GM10847 (cell line): ENCODE data around the gene RCBTB2.

Experiments
- POLR2A ChIP-seq: IDR thresholded peaks from 2 replicates; pipeline ENCODE4 v1.6.1; 2011; ENCODE audit not compliant: insufficient read length; ENCODE audit errors: extremely low read depth

The RCBTB2 gene

DNA sequence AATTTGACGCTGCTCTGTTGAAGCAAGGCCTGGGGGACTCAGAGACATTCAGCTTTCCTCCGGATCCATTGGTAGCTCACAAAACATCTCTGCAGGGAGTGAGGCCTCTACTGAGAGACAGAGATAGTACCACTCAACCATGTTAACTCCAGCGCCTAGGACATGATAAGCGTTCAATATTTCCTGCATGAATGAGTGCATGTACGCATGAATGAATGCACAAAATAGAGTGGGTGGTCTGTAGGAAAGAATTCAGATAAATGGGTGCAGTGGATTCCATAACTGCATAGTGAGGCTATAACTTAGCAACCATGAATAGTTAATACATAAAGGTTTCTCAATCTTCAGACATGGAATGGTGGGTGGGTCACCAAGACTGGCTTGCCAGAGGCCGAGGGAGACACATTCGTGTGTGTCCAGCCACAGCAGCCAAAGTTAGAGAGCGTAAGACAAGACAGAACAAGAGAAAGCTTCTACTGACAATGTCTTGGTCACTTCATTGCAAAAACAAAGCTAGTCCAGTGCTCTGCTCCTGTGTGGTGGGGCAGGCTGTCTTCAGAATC is 36.3 kb upstream of the RCBTB2 start:
- no peak for TF ChIP-seq POLR2A

DNA sequence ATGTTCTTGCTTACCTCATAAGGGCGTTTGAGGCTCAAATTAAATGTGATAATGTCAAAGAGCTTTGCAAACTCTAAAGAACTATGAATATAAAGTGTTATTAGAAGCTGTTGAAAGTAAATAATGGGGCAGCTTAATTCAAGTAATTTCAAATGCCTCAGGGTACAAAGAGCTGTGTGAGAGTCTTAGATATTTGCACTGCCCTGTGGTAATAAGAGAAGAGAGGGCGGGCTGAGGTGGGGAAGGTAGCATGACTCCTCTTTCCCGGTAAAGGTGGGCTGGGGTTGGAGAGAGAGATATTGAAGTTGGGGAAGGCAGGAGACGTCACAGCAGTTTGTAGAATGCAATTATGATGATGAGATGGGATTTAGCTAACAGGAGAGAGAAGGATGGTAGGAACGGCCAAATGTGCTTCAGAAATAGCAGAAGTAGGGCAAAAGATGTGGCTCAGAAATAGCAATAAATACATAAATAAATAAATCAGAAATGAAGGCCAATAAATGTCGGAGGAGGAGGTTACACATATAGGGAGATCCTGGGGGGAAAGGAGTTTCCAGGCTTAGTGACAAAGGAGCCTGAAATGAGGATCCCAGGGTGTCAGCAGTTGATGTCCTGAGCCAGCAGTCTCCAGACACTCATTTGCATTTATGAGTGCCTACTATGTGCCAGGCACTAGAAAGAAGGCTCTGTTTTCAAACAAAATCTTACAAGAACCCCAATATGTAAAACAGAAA is 35.7 kb upstream of the RCBTB2 start:
- no peak for TF ChIP-seq POLR2A

DNA sequence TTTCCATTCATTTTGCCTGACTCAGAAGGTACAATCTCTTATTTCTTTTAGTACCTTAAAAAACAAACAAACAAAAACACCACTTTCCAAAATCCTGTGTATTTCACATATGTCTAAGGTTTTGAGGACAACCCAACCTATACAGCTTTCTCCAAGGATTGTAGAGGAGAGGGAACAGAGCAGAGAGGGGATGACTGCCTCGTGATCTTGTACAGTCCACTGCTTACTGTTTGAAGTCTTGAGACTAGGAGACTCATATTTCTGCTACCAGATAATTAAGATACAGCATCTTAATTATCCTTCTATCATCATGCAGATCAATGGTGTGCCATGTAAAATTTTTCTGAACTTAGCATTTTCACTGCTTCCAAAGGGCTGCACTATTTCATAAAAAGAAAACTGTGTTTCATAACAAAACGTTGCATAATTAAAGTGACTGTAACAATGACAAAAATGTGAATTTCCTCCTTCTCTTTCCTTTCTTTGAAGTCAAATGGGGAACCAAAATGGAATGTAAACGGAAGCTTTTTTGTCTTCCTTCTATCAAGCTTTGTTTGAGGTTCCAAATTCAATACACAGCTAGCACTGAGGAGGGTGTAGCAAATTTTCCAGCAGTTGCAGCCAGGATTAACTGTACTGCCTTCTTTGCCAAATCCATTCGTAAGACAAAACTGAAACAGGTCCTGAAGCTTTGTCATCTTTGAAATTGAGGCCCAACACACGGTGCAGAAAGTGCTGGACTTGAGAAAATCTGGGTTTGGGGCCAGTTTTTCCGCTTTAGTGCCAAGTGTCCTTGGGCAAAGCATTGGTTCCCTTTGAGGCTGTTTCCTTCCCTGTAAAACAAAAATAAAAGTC is 34.9 kb upstream of the RCBTB2 start:
- no peak for TF ChIP-seq POLR2A

DNA sequence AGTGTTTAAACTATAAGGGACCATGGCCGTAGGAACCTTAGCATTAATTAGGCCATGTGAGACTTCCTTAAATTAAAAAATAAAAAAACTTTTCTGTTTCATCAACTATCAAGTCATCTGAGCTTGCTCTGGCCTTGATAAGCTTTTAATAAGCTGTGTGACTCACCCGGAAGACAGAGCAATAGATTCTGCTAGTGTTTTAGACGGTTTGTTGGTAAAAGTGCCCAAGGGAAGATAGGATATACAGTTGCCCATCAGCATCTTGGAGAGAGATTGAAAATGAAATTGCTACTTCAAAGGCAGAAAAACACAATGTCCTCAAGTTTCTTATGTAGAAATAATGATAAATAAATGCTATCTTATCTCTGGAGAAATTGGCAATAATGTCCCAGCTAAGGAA is 31.2 kb upstream of the RCBTB2 start:
- TF ChIP-seq POLR2A, result no peak

DNA sequence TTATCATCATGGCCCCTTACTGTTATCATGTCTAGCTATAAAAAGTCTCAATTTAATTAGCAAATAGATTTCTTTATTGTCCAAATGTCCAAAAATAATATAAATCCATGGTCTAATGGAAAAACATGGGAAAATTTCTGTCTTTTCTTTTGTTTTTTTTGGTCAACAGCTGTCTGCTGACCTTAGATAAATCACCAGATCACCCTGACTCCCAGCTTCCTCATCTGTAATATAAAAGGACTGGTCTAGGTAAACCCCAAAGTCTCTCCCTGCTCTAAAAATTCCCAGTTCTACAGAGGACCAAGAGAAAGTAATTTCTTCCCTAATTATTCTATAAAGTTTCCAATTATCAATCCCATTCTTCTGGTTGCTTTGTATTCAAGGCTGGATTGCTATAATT is 30.7 kb upstream of the RCBTB2 start:
- TF ChIP-seq POLR2A, result no peak

DNA sequence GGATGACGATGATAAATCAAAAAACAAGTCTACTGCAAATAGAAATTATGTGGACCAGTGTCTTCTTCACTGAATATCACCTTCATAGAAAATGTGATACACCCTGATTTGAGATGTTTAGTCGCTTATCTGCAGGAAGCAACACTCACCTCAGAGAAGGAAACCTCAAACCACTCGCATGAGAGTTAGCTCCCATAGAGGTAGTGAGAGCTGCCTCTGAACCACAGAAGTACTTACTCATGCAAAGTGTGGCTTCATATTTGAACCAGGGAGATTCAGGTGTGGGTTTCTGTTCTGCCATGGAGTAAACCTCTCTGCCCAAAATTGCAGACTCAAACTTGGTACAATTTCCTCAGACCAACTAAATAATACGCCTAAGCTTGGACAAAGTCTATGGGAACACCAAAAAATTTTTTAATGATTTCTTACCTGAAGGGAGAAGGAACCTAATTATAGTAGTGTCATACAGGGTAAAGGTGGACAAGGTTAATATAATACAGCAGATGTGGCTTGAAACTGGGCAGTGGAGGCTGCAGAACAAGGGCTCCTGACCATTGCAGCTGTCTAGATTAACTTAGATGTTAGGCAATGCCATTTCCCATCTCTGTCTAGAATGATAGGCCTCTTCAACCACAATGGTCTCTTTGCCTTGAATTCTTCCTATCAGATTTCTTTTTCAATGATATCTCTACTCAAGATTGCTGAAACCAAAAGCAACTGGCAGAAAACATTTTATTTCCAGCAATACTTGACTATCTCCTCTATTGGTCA is 29.6 kb upstream of the RCBTB2 start:
- TF ChIP-seq POLR2A, result no peak

DNA sequence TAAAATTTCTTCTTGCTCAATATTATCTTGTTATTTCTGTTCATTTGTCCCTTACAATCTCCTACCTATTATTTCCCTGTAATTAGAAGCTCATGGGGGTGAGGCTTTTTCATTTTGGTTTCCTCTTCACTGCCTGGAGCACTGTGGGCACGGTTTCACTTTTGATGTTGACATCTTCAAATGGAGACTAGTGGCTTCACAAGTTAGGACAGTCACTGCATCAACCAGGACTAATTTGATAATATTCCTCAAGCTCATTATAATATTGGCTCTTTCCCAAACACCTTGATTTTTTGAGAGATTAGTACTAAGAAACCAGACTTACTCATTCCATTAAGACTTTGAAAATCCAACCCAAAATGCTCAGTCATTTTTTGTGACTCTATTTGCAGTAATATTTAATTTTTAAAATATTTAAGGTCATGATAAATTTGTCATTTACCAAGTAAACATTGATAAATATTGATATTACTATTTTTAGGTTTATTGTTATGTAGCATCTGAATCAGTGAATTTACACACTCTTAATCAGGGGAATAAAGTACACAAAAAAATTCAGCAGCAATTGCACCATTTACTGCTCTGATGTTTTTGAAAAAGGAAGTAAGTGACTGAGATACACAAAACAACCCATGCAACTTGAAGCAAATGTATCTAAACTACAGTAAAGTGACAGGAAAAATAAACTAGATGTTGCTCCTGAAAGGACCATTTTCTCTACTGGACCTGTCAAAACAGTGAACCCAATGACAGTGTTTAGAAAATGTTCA is 28.8 kb upstream of the RCBTB2 start:
- TF ChIP-seq POLR2A, result no peak

DNA sequence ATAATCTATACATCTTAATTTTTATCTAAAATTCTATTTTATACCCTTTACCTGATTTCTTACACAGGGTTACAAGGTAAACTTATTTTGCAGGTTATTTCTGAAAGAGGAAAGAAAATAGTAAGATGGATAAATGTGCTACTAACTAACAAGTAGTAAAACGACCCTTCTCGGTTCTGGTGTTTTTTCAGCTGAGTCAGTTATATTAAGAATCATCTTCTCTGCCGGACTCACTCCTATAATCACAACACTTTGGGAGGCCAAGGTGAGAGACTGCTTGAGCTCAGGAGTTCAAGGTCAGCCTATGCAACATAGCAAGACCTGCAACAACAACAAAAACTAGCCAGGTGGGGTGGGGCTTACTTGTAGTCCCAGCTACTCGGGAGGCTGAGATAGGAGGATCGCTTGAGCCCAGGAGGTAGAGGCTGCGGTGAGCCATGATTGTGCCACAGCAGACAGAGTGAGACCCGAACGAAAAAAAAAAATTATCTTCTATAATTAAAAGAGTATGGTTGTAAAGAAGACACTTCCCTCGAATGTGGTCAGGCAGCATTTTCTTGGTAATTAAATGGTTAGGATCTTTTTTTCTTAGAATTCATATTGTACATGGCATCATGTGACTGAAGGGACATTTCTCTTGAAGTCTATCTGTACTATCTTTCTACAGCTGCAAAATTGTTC is 27.9 kb upstream of the RCBTB2 start:
- TF ChIP-seq POLR2A, result no peak

DNA sequence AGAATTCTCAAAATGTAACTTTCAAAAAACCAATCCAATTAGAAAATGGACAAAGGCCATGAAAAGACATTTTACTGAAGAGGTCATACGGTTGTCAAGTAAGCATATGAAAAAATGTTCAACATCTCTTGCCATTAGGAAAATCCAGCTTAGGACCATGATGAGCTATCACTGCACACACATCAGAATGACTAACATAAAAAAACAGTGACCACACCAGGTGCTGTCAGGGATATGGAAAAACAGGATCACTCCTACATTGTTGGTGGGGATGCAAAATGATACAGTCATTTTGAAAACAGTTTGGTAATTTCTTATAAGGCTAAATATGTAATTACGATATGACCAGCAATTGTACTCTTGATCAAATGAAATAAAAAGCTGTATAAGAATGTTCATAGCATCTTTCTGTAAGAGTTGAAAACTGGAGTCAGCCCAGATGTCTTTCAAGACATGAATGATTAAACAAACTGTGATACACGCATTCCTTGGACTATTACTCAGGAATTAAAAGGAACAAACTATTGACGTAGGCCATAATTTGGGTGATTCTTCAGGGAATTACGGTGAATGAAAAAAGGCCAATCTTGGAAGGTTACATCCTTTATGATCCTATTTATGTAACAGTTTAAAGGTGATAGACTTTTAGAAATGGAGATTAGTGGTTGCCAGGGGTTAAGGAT is 26.9 kb upstream of the RCBTB2 start:
- TF ChIP-seq POLR2A, result no peak

DNA sequence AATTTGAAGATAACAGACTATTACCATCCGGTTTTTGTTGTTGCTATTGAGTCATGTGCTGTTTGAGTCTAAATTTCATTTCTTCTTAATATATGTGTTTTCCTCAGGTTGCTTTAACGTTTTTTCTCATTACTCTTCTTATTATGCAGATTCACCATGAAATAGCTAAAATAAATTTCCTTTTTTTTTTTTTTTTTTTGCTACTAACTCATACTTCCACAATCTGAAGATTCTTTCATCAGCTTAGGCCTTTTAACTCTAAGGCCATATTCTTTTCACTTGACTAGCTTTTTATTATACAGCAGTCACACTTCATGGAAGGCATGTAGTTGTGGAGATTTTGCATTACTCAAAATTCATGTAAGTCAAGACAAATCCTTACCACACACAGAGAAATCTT is 23.9 kb upstream of the RCBTB2 start:
- TF ChIP-seq POLR2A, result no peak

DNA sequence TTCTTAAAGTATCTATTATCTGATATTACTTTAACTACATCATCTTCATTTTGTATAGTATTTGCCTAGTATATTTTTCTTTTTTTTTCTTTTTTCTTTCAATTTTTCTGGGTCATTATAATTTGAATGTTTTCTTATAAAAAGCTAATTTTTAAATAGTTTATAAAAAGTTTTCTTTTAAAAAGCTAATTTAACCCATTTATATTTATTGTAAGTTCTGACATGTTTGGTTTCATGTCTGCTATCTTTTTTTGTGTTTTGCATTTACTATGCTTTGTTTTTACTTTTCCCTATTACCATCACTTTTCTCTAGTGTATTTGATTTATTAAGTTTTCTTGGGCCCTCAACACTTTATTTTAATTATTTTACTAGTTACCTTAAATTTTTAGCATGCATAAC is 22.6 kb upstream of the RCBTB2 start:
- no peak for TF ChIP-seq POLR2A

DNA sequence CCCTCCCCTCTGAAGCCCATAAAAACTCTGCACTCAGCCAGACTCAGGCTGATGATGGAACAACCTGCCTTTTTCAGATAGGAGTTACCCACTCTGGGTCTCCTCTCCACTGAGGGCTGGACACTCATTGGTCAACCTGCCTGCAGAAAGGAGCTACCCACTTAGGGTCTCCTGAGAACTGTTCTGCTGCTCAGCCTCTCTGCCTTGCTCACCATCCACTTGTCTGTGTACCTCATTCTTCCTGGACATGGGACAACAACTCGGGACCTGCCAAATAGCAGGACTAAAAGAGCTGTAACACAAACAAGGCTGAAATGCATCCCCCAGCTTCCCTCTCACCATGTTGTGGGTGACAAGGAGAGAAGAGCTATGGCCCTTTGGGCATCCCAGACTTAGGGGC is 18.4 kb upstream of the RCBTB2 start:
- no peak for TF ChIP-seq POLR2A

DNA sequence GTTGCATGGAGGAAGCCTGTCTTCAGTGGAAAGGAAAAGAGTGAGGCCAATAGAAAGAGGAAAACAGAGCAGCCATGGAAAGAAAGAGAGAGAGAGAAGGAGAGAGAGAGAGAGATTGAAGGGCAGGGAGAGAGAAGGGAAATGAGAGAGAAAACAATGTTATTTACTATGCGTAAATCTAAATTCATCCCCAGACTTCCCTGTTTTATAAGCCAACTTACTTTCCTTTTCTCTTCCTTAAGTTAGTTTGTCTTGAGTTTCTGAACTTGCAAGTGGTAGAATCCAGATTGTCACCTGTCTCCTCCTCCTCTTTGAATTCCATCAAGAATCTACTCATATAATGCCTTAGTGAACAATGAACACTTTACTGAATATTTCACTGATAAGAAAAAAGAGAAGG is 16.8 kb upstream of the RCBTB2 start:
- no peak for TF ChIP-seq POLR2A

DNA sequence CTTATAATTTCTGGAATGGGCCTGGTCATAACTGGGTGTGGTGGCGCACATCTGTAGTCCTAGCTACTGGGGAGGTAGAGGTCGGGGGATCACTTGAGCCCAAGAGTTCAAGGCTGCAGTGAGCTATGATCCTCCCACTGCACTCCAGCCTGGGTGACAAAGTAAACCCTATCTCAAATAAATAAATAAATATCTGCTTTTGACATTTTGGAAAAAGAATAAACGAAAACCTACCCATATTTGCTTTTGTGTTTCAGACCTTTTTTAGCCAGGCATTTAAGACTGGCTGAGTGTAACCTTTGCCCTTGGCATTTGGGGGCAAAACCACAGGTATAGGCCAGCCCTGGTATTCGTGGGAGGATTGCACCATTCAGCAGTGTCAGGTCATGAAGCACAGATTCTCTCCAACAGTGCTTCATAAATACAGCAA is 14.8 kb upstream of the RCBTB2 start:
- no peak for TF ChIP-seq POLR2A
